LNCaP clone FGC (cell line): ENCODE data around the gene BMP4.
"Not testable (repeated sequence)": the region's sequence is repeated elsewhere in the genome, so short reads cannot be mapped to it uniquely, and the experiment has no call there.

Source experiments
- DNase-seq: peaks from one replicate; pipeline ENCODE4 v3.0.0-alpha.2; 2011; ENCODE audit warnings: low read depth
- H3K4me3 ChIP-seq: 2 replicates; pipeline ENCODE4 v1.5.1; 2011; ENCODE audit warnings: mild to moderate bottlenecking, low read depth, low read length, control low read depth
- TF ChIP-seq, protein P1 (sequence below): IDR thresholded peaks from 2 replicates; pipeline ENCODE4 v1.5.1; 2012; ENCODE audit warnings: mild to moderate bottlenecking; ENCODE audit not compliant: control insufficient read depth, insufficient read depth; ENCODE audit errors: extremely low read depth

The BMP4 gene

DNA sequence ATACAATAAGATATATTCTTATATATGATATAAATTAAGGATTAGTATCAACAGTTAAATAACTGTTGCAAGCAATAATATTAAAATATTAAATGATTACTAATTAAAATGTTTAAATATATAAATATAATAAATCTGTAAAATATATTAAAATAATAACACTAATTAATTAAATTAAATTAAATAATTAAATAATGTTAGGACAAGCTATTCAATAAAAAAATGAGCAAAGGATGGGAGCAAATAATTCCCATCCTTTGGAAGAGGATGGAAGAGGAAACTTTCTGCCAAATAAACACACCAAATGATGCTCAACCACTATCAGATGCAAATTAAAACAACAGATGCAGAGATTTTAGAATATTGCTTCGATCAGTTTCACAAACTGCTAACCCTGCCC is 39.4 kb upstream of the BMP4 start:
- TF ChIP-seq, protein P1, sequence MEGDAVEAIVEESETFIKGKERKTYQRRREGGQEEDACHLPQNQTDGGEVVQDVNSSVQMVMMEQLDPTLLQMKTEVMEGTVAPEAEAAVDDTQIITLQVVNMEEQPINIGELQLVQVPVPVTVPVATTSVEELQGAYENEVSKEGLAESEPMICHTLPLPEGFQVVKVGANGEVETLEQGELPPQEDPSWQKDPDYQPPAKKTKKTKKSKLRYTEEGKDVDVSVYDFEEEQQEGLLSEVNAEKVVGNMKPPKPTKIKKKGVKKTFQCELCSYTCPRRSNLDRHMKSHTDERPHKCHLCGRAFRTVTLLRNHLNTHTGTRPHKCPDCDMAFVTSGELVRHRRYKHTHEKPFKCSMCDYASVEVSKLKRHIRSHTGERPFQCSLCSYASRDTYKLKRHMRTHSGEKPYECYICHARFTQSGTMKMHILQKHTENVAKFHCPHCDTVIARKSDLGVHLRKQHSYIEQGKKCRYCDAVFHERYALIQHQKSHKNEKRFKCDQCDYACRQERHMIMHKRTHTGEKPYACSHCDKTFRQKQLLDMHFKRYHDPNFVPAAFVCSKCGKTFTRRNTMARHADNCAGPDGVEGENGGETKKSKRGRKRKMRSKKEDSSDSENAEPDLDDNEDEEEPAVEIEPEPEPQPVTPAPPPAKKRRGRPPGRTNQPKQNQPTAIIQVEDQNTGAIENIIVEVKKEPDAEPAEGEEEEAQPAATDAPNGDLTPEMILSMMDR = no peak
- H3K4me3 ChIP-seq = no peak overlapping the region
- DNase-seq = no peak

DNA sequence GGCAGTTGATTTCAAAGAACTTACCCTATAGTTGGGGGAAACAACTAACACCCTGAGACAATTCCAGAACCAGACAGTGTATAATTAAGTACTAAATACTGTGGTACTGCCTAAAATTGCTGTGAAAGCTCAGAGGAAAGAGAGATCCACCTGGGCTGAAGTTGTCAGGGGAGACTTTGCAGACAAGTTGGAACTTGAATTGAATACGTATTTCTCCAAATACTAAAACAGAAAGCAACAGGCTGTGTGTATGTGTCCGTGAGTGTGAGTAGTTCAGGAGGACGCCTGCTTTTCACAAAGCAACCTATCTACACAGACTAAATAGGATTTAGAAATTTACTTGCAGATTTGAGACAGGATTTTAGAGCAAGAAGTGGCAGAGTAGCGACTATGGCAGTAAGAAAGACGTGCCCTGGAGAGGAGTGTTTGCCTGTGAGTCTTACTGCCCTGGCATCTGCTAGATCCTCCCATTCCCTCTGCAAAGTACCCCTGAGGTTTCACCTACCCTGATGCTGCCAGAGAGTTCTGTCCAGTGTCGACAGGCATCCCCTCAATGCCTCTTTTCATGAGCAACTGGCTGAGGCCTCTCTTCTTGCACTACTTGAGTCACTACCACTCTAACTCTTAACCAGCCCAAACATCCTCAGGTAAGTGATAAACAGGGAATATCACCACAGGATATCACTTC is 37.4 kb upstream of the BMP4 start:
- DNase-seq = no peak
- TF ChIP-seq, protein P1 = no peak
- H3K4me3 ChIP-seq = no peak overlapping the region

DNA sequence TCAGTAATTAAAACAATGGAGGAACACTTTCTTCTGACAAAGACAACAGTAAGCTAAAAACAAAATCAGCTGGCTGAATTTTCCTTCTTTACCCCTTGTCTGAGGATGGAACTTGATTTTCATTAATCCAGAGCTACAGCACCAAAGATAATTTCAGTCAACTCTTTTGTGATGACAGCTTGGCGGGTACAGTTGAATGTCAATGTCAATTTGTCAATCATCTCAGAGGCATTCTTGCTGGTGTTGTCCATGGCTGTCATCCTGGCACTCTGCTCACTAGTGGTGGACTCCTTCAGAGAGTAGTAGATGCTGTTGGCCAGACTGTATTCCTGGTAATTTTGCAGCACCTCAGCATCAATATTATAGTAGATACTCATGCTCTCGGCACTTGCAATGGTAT is 34.4 kb upstream of the BMP4 start:
- TF ChIP-seq, protein P1 = no peak
- H3K4me3 ChIP-seq = no peak overlapping the region

DNA sequence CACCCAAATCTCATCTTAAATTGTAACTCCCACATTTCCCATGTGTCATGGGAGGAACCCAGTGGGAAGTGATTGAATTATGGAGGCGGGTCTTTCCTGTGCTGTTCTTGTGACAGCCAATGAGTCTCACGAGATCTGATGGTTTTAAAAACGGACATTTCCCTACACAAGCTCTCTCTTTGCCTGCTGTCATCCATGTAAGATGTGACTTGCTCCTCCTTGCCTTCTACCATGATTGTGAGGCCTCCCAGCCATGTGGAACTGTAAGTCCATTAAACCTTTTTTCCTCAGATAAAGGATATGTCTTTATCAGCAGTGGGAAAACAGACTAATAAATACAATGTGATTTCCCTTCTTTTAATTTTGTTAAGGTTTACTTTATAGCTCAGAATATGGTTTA is 30.1 kb upstream of the BMP4 start:
- DNase-seq, H3K4me3 ChIP-seq: not testable (repeated sequence)

More for the DNA sequence above, 34.4 kb upstream of the BMP4 start:
- no peak for DNase-seq

DNA sequence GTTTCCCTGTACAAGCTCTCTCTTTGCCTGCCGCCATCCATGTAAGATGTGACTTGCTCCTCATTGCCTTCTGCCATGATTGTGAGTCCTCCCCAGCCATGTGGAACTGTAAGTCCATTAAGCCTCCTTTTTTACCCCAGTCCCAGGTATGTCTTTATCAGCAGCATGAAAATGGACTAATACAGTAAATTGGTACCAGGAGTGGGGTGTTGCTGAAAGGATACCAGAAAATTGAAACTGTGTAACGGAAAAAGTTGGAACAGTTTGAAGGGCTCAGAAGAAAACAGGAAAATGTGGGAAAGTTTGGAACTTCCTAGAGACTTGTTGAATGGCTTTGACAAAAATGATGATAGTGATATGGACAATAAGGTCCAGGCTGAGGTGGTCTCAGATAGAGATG is 28.3 kb upstream of the BMP4 start:
- not testable (repeated sequence) for H3K4me3 ChIP-seq, DNase-seq

DNA sequence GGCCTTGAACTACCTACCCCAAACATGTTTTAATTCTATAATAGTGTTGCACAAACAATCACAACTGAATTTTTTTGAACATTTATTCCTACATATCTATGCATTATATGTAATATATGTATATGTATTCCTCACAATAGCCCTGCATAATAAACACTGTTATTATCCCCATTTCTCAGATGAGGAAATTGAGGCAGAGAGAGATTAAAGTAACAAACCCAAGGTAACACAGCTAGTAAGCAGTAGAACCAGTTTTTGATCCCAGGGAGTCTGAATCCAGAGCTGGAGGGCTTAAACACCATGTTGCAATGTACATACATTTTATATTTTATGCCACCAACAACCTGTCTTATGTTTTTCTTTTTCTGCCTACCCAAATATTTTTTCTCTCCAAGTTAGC is 26.5 kb upstream of the BMP4 start:
- DNase-seq = no peak
- no peak overlapping the region for H3K4me3 ChIP-seq
- TF ChIP-seq, protein P1 = no peak

DNA sequence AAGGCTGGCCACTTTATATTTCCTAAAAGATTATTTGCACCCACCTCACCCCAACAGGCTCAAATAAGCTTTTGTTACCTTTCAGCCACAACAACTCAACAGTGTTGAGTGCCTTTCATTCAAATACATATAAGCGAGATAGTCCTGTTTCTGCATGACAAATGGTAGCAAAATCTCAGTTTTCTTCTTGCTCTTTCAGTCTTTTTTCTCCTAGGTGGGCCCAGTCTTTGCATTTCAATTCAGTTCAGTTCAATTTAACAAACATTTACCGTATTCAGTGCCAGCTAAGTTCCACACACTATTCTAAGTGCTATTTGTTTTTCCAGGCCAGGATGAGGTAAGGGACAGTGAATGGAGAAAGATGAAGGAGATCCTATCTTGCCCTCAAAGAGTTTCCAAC is 25.9 kb upstream of the BMP4 start:
- TF ChIP-seq, protein P1 = no peak
- DNase-seq = no peak
- H3K4me3 ChIP-seq = no peak overlapping the region
